Spinal cord (tissue), 10 donors: Measurements from ENCODE around the gene PHF5A. TPM values are rescaled to one million over a fixed set of nuclear protein-coding genes. Genes with fewer than 3 reads are reported as not detected.
"Not testable (repeated sequence)": the region's sequence is repeated elsewhere in the genome, so short reads cannot be mapped to it uniquely, and the experiment has no call there.

Experiments
- DNase-seq, 6 donors: peaks; one replicate each; pipeline versions ENCODE4 v3.0.0 to v3.0.0-alpha.2; 2013 to 2015; ENCODE audit warnings: low spot score in 6 of 6, low read depth in 4 of 6
- H3K27ac ChIP-seq: one replicate; pipeline ENCODE4 v1.5.1; 2013; ENCODE audit warnings: low read depth, low read length, control low read depth
- H3K27me3 ChIP-seq: one replicate; pipeline ENCODE4 v1.6.1; 2013; ENCODE audit warnings: low read length; ENCODE audit not compliant: control insufficient read depth, insufficient read depth
- H3K36me3 ChIP-seq: one replicate; pipeline ENCODE4 v1.6.1; 2013; ENCODE audit warnings: low read length; ENCODE audit not compliant: control insufficient read depth, insufficient read depth
- H3K4me1 ChIP-seq: one replicate; pipeline ENCODE4 v1.6.1; 2013; ENCODE audit warnings: low read length; ENCODE audit not compliant: control insufficient read depth, insufficient read depth
- H3K4me3 ChIP-seq: one replicate; pipeline ENCODE4 v1.5.1; 2013; ENCODE audit warnings: low read depth, low read length, control low read depth
- H3K9me3 ChIP-seq: one replicate; pipeline ENCODE4 v1.6.1; 2013; ENCODE audit warnings: low read length; ENCODE audit not compliant: control insufficient read depth, insufficient read depth
- WGBS: methylation state at CpG from one replicate; pipeline ENCODE4 v1.1.5; 2013; ENCODE audit warnings: missing lambda C conversion rate; ENCODE audit not compliant: insufficient coverage; 5-methylcytosine and 5-hydroxymethylcytosine counted together
- polyA plus RNA-seq, 2 donors: library from polyadenylated mRNA; unstranded; fragments of 120-200 nt; gene quantifications; one replicate each; pipeline ENCODE4 v1.2.1, GENCODE V29; 2013; ENCODE audit not compliant: insufficient read length in 2 of 2
- total RNA-seq, 2 donors: library from RNA; depleted of rRNA in 1 of 2; stranded (reverse); fragments of 120-200 nt in 1 of 2; fragments of >200 nt in 1 of 2; gene quantifications; one replicate each; pipeline versions ENCODE4 v1.2.3 to v1.2.4, GENCODE V29; 2013 to 2014
- donor health status: healthy.

Gene PHF5A
- total and polyA plus RNA-seq, 4 donors, result 30.0 to 48.8 (median 44.6) TPM

DNA sequence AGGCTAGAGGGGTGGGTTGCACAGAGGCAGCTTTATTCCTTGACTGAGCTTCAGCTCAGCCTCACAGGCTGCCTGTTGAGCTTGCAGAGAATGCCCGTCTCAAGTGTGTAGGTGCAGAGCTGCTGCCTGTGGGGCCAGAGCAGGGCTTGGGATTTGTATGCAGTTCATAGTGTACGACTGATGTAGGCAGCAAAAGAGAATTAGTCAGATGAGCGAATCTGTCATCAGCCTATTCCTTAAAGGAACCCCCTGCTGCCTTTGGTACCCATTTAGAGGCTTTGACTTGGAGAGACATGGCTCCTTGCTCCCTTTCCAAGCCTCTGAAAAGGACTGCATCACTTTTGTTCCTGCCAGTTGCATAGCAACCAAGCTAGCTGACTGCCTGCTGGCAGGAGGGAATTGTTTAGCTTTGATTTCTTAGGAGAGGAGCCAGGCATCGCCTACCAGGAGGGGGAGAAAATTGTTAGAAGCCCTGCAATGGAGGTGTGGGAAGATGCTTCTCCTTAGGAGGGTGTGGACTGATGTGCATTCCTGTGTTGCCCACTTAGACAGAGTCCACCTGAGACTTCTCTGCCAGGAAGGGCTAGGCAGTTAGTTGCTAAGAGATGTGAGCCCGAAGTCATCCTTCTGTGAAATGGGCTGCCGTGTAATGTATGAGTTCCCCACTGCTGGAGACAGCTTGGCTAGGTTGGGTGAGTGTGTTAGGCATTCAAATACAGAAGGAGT, 11.3 kb upstream of the PHF5A start:
- Histone ChIP-seq H3K4me1 (peaks cover 57% of the 10 kb centered on the region), H3K27me3 (no peaks in the 10 kb centered on the region), H3K27ac (peak overlapping the region; percentile 96), H3K9me3 (no peaks in the 10 kb centered on the region), H3K4me3 (no peak overlapping the region), H3K36me3 (peaks cover 4% of the 10 kb centered on the region)
- WGBS, result 17% methylated on average over 5 of the region's 6 CpGs
- peak in 5 of 6 donors; percentile 77 to 95 (median 83) for DNase-seq

DNA sequence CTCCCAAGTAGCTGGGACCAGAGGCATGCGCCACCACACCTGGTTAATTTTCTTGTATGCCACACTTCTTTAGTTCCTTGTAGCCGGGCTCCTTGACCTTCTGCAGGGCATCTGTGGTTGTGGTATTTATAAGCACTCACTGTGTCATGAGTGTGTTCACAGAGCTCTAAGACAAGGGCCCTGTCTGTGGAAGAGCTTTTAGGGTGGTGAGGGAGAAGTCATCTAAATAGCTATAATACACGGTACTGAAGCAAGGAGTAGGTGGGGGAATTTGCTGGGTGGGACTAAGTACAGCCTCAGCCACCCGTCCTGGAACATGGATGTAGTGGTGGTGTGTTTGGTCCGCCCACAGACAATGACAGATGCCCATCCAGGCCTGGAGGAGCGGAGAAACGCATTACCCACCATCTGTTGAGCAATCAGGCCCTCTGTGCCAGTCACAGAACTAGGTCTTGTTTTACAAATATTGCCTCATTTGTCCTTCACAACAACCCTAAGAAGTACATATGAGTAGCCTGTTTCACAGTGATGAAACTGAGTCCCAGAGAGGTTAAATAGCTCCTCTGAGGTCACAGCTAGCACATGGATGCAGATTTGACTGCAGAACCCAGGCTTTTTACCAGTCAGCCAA, 10.5 kb upstream of the PHF5A start:
- peak in 2 of 6 donors; percentile 70 to 80 for DNase-seq
- Histone ChIP-seq H3K4me1 (peaks cover 57% of the 10 kb centered on the region), H3K4me3 (no peak overlapping the region), H3K36me3 (peaks cover 5% of the 10 kb centered on the region), H3K27me3 (no peaks in the 10 kb centered on the region), H3K9me3 (no peaks in the 10 kb centered on the region), H3K27ac (peak overlapping the region; percentile 96)
- 28% methylated on average over 2 of the region's 7 CpGs for WGBS

DNA sequence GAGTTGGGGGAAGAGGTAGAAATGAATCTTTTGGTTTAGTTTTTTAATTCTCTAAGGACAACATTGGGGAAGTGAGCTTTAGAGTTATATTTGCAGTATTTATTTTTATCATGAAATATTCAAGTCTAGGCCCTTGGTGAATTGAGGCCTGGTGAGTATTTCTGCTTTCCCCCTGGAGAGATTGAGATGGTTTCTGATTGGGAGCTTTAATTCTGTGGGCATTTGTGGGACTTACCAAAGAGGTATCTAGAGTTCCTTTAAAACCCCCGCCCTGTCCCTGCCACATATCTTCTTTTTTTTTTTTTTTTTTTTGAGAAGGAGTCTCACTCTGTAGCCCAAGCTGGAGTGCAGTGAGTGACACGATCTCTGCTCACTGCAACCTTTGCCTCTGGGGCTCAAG, 10.0 kb upstream of the PHF5A start:
- Histone ChIP-seq H3K9me3 (no peaks in the 10 kb centered on the region), H3K4me3 (no peak overlapping the region), H3K27me3 (no peaks in the 10 kb centered on the region), H3K36me3 (peaks cover 7% of the 10 kb centered on the region), H3K4me1 (peaks cover 57% of the 10 kb centered on the region), H3K27ac (peak overlapping the region; percentile 96)
- 57% methylated on average over 1 of the region's 2 CpGs for WGBS
- DNase-seq, result no peak

GRCh38 chr22:41474872-41475451, 6.5 kb upstream of the PHF5A start:
- no peak for DNase-seq
- H3K4me3 ChIP-seq, result no peak overlapping the region
- H3K27me3 ChIP-seq, result no peaks in the 10 kb centered on the region
- WGBS, result 97% methylated on average over 2 of the region's 6 CpGs
- no peak overlapping the region for H3K27ac ChIP-seq
- H3K4me1 ChIP-seq, result peaks cover 27% of the 10 kb centered on the region
- H3K9me3 ChIP-seq, result no peaks in the 10 kb centered on the region
- peaks cover 11% of the 10 kb centered on the region for H3K36me3 ChIP-seq

DNA sequence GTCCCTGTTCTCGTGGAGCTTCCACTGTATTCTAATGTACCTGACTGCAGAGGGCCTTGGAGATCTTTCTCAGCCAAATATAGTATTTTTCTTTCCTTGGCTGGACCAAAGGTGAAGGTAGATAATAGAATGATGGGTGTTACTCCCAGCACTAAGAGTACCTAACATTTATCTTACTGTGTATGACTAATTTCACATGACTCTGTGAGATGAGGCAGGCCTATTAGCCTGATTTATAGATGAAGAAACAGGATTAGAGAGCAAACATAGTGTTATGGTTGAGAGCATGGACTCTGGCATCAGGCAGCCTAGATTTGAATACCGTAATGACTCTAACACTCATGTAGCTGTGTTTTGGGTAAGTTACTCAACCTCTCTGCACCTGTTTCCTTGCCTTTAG, 3.1 kb upstream of the PHF5A start:
- Histone ChIP-seq H3K27me3 (no peaks in the 10 kb centered on the region), H3K4me3 (no peak overlapping the region), H3K27ac (no peak overlapping the region), H3K4me1 (peaks cover 4% of the 10 kb centered on the region), H3K36me3 (peaks cover 13% of the 10 kb centered on the region), H3K9me3 (no peaks in the 10 kb centered on the region)
- WGBS, result 83% methylated on average over 1 of the region's 2 CpGs
- no peak for DNase-seq

DNA sequence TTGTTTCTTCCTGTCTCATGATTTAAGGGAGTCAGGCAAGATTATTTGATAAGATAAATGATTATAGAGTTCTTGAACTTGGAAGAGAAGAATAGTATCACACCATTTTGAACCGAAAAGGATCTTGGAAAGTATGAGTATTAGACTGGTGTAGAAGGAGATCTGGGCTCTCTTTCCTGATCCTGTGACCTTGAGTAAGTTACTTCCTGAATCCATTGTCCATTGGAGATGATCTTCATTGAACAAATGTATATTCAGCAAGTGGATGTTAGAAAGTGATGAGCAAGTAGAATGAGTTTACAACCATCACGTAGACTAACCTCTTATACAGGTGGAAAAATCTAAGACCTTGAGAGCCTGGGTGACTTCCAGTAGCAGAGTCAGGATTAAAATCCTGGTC, 2.4 kb upstream of the PHF5A start:
- no peaks in the 10 kb centered on the region for H3K27me3 ChIP-seq
- no peak overlapping the region for H3K27ac ChIP-seq
- WGBS, result 100% methylated on average over 1 of the region's 2 CpGs
- peaks cover 18% of the 10 kb centered on the region for H3K36me3 ChIP-seq
- H3K4me1 ChIP-seq, result peaks cover 4% of the 10 kb centered on the region
- H3K9me3 ChIP-seq, result no peaks in the 10 kb centered on the region
- DNase-seq, result no peak
- H3K4me3 ChIP-seq, result no peak overlapping the region

GRCh38 chr22:41469218-41469851, 843 bp upstream of the PHF5A start:
- 0% methylated on average over 20 of the region's 30 CpGs for WGBS
- peak overlapping the region; percentile 98 for H3K4me3 ChIP-seq
- peak overlapping the region; percentile 96 for H3K27ac ChIP-seq
- no peaks in the 10 kb centered on the region for H3K9me3 ChIP-seq
- no peak for DNase-seq
- no peaks in the 10 kb centered on the region for H3K27me3 ChIP-seq
- H3K36me3 ChIP-seq, result peaks cover 31% of the 10 kb centered on the region
- peaks cover 4% of the 10 kb centered on the region for H3K4me1 ChIP-seq

DNA sequence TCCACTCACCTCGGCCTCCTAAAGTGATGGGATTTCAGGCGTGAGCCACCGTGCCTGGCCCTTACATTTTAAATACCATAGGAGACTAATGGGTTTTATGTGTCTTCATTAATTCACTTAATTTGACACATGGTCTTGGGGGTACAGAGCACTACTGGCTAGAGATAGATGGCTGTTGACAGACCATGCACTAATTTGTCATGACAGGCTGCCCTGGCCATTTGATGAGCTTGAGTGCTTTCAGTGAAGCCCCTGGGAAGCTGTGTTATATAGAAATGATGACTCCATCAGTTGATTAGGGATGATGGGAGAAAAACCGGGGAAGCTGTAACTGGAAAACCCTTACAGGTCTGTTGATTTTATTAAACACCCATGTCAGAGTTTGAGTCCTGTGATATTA, 6.6 kb downstream of the PHF5A start:
- Histone ChIP-seq H3K27me3 (no peaks in the 10 kb centered on the region), H3K36me3 (peaks cover 76% of the 10 kb centered on the region), H3K27ac (no peak overlapping the region), H3K4me1 (no peaks in the 10 kb centered on the region), H3K9me3 (no peaks in the 10 kb centered on the region), H3K4me3 (no peak overlapping the region)
- no peak for DNase-seq
- no CpG with 5 or more reads among the region's 4 CpGs for WGBS

GRCh38 chr22:41460071-41460470, 8.4 kb downstream of the PHF5A start:
- H3K27ac ChIP-seq, H3K27me3 ChIP-seq, H3K4me3 ChIP-seq, H3K4me1 ChIP-seq, H3K9me3 ChIP-seq: not testable (repeated sequence)
- WGBS, result no CpG with 5 or more reads among the region's 5 CpGs
- peaks cover 69% of the 10 kb centered on the region for H3K36me3 ChIP-seq
- peak in 2 of 6 donors; percentile 12 to 49 for DNase-seq
